Measurements from ENCODE around the gene WDFY3.

The WDFY3 gene

DNA sequence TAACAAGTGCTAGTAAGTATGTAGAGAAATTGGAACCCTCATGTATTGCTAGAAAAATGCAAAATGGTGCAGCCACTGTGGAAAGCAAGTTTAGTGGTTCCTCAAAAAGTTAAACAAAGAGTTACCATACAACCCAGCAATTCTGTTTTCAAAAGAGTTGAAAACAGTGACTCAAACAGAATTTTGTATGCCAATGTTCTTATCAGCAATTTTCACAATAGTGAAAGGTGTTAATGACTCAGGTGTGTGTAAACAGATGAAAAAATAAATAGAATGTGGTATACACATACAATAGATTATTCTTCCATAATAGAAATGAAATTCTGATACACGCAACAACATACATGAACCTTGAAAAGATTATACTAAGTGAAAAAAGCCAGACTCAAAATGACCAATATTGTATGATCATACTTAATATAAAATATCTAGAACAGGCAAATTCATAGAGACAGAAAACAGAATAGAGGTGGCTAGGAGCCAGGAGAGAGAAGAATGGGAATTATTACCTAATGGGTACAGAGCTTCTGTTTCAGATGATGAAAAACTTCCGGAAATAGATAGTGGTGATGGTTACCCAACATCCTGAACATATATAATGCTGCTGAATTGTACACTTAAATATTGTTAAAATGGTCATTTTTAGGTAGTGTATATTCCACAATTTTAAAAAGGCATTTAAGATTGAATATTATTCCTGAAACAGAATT is 51.6 kb downstream of the WDFY3 start:
- DNase-seq (ENCODE audit: low read depth), result no peak
- H3K4me3 ChIP-seq (ENCODE audit: low read depth, low read length), result no peak overlapping the region

GRCh38 chr4:84913176-84913575 is 53.3 kb downstream of the WDFY3 start:
- no peak overlapping the region for H3K4me3 ChIP-seq (ENCODE audit: low read depth, low read length)
- peak; percentile 3 for DNase-seq (ENCODE audit: low read depth)

DNA sequence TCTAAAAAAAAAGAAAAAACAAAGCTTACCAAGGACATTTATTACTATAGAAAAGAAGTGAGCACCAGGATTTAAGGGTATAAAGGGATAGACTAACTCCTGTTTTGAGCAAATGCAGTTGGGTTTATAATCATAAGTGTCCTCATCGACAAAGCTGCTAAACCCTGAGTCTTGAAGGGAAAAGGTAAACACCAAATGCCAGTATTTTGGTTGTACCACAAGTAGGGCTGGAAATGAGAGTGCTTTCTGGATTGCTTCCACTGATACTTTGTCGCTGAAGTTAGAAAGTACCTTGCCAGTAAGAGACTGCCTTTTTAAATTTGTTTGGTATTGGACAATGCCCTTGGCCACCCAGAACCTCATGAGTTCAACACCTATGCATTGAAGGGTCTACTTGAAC is 53.7 kb downstream of the WDFY3 start:
- no peak for DNase-seq (ENCODE audit: low read depth)

DNA sequence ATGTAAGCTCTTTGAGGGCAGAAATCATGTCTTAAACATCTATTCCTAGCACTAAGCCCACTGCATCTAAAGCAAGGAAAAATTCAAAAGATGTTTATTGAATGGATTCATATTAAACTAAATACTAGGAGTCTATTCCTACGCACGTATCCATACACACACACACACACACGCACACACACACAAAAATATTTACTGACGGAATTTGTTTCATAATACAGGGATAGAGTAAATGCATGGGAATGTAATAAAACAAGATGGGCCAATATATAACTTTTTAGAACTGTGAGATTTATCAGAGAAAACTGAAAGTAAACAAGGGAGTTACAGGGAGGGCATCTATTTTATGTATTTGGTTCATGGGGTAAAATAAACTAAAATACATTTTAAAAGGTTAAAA is 57.6 kb downstream of the WDFY3 start:
- no peak overlapping the region for H3K4me3 ChIP-seq (ENCODE audit: low read depth, low read length)
- no peak for DNase-seq (ENCODE audit: low read depth)

More for the DNA sequence above, 53.7 kb downstream of the WDFY3 start:
- H3K4me3 ChIP-seq (ENCODE audit: low read depth, low read length), result no peak overlapping the region

DNA sequence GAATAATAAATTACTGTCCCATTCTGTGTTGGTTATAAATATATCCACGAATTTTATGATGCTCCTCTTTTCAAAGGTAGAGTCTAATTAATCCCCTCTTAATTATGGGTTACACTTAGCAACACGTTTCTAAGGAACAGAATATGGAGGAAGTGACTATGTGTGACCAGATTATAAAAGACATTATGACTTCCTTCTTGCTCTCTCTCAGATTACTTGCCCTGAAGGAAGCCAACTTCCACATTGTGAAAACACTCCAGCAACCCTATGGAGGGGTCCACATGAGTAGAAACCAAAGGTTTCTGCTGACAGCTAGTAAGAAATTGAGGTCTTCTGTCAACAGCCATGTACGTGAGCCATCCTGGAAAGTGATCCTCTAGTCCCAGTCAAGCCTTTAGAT is 59.3 kb downstream of the WDFY3 start:
- no peak overlapping the region for H3K4me3 ChIP-seq (ENCODE audit: low read depth, low read length)
- no peak for DNase-seq (ENCODE audit: low read depth)

- no peak overlapping the region for H3K4me3 ChIP-seq (ENCODE audit: low read depth, low read length)
- no peak for DNase-seq (ENCODE audit: low read depth)
Measured at GRCh38 chr4:84905646-84906045, 60.8 kb downstream of the WDFY3 start.

DNA sequence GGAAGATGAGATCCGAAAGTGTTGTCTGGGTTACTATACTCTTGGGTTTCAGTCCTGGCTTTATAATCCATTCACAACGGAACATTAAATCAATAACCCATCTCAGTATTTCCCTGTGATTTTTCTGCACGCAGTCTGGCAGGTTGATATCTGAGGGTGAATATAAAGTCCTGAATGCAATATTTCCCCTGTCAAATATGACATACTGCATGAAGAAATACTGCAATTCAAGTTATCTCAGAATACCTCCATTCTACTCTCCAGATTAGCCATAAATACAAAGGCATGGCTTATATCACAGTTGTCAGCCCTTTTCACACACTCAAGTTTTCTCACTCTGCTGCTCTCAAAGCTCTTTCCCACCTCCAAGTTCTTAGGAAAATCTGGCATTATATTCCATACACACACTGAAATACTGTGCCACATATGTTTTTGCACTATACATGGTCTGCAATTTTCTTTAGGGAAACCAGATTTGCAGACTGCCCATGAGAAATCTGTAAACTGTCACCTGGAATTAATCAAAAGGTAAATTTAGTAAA is 64.7 kb downstream of the WDFY3 start:
- no peak for DNase-seq (ENCODE audit: low read depth)

GRCh38 chr4:84901173-84901572 is 65.3 kb downstream of the WDFY3 start:
- no peak overlapping the region for H3K4me3 ChIP-seq (ENCODE audit: low read depth, low read length)
- no peak for DNase-seq (ENCODE audit: low read depth)

More for the DNA sequence above, 64.7 kb downstream of the WDFY3 start:
- no peak overlapping the region for H3K4me3 ChIP-seq (ENCODE audit: low read depth, low read length)

GRCh38 chr4:84899616-84900015 is 66.9 kb downstream of the WDFY3 start:
- no peak overlapping the region for H3K4me3 ChIP-seq (ENCODE audit: low read depth, low read length)
- no peak for DNase-seq (ENCODE audit: low read depth)

- DNase-seq (ENCODE audit: low read depth), result no peak
Measured at GRCh38 chr4:84897516-84897915, 69.0 kb downstream of the WDFY3 start.

GRCh38 chr4:84895283-84895682 is 71.2 kb downstream of the WDFY3 start:
- no peak for DNase-seq (ENCODE audit: low read depth)
- H3K4me3 ChIP-seq (ENCODE audit: low read depth, low read length), result no peak overlapping the region

More at GRCh38 chr4:84897516-84897915, 69.0 kb downstream of the WDFY3 start:
- no peak overlapping the region for H3K4me3 ChIP-seq (ENCODE audit: low read depth, low read length)

- DNase-seq (ENCODE audit: low read depth), result no peak
- H3K4me3 ChIP-seq (ENCODE audit: low read depth, low read length), result no peak overlapping the region
Measured at GRCh38 chr4:84894621-84895020, 71.9 kb downstream of the WDFY3 start.

DNA sequence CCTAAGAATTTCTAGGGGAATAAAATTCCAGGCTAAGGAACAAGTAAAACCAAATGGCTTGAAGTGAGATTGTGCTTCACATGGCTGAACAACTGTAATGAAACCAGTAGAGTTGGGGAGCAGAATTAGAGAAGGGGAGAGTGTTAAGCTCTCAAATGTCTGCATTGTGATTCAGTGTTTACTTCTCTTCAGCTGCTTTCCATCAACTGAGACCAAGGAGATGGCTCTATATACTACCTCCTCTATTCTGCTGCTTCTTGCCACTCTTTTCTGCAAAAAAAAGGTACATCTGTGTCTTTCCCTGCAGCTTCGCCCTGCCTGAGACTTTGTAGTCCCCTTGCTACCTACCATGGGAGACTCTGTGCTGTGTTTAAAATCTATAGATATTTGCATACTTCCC is 73.5 kb downstream of the WDFY3 start:
- no peak for DNase-seq (ENCODE audit: low read depth)
- H3K4me3 ChIP-seq (ENCODE audit: low read depth, low read length), result no peak overlapping the region

- H3K4me3 ChIP-seq (ENCODE audit: low read depth, low read length), result no peak overlapping the region
- DNase-seq (ENCODE audit: low read depth), result peak; percentile 36
Measured at GRCh38 chr4:84887824-84888223, 78.7 kb downstream of the WDFY3 start.

- H3K4me3 ChIP-seq (ENCODE audit: low read depth, low read length), result no peak overlapping the region
- no peak for DNase-seq (ENCODE audit: low read depth)
Measured at GRCh38 chr4:84879651-84880200, 86.8 kb downstream of the WDFY3 start.

DNA sequence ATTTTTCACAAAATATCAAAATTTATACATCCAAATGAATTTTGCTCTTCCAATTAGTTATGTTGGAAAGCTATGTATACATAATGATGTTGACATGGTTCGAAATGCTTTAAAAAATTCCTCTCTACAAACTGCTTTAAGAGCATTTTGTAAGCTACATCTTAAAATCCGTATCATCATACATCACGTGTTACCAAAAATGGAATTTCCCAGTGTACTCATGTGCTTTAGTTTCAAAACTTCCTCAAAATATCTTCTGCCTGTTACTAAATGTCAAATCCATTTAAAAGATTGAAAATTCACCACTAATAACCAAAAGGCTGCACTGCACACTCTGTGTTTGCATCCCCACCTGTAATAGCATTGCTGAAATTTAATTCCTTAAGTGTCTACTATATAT is 87.9 kb downstream of the WDFY3 start:
- no peak for DNase-seq (ENCODE audit: low read depth)
- H3K4me3 ChIP-seq (ENCODE audit: low read depth, low read length), result no peak overlapping the region

DNA sequence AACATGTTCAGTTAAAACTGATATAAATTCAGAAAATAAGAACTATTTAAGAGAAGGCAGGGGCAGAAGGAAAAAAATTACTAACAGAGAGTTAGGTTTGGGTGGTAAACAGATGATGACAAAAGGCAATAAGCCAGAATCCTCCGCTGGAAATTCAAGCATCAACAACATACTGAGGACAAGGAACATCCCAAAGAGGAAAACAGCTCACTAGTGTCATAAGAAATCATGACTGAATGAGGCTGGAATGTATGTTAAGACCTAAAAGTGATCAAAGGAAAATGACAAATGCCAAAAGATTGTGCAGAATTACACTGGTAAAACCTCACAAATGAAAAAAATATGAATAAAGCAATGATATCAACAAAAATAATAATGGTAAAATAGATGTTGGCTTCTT is 88.4 kb downstream of the WDFY3 start:
- DNase-seq (ENCODE audit: low read depth), result peak; percentile 56
- H3K4me3 ChIP-seq (ENCODE audit: low read depth, low read length), result no peak overlapping the region

DNA sequence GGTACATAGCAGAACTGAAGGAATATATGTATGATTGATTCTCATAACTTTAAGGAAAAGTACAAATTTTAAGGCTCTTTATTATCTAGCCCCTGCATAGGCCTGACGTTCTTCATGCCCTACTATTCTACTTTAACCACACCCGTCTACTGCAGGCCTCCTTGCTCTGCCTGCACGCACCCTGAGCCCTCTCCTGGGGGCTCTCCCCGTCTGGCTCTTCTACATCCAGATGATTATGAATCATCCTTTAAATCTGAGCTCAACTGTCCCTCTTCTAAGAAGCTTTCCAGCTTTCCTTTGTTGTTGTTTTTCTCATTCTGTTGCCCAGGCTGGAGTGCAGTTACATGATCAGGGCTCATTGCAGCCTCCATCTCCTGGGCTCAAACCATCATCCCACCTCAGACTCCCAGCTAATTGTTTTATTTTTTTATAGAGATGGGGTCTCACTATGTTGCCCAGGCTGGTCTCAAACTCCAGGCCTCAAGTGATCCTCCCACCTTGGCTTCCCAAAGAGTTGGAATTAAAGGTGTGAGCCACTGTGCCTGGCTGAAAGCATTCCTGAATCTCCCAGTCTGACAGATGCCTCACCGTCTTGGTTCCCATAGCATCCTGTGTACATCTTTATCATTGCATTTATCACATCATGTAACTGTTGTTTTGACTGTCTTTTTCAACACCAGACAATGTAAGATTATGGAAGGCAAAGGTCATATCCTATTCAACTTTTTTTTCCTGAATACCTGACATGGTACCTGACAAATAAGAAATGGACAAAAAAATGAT is 89.2 kb downstream of the WDFY3 start:
- H3K4me3 ChIP-seq (ENCODE audit: low read depth, low read length), result no peak overlapping the region
- peak; percentile 29 for DNase-seq (ENCODE audit: low read depth)

DNA sequence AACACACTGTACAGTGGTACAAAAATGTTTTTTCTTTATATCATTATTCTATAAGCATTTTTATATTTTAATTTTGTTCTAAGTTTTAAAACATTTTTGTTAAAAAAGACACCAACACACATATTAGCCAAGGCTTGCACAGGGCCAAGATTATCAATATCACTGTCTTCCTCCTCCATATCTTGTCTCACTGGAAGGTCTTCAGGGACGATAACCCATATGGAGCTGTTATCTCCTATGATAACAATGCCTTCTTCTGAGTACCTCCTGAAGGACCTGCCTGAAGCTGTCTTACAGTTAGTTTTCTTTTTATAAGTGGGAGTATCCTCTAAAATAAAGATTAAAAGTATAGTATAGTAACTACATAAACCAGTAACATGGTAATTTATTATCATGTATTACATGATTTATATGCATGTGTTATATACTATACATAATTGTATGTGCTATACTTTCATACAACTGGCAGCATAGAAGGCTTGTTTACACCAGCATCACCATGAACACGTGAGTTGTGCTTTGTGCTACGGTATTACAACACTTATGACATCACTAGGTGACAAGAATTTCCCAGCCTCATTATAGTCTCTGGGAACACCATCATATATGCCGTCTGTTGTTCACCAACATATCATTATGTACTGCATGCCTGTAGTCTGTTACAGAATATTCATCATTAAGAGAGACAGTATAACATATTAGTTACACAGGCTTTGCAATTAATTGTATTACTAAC is 90.7 kb downstream of the WDFY3 start:
- no peak overlapping the region for H3K4me3 ChIP-seq (ENCODE audit: low read depth, low read length)
- no peak for DNase-seq (ENCODE audit: low read depth)

DNA sequence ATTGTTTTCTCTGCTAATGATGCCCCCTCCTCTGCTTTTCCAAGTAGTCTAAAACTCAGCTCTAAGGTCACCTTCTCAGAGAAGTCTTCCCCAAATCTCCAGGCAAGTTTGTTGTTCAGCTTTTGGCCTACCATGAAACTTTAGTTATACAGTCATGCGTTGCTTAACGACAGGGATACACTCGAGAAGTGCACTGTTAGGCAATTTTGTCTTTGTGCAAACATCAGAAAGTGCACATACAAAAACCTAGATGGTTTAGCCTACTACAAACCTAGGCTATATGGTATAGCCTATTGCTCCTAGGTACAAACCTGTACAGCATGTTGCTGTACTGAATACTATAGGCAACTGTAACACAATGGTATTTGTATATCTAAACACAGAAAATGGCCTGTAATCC is 91.9 kb downstream of the WDFY3 start:
- no peak for DNase-seq (ENCODE audit: low read depth)
- H3K4me3 ChIP-seq (ENCODE audit: low read depth, low read length), result no peak overlapping the region
